ENCODE results near the gene CREB3L1. TPM values are rescaled to one million over a fixed set of nuclear protein-coding genes. Genes with fewer than 3 reads are reported as not detected.

The CREB3L1 gene
- total RNA-seq, 1 donor from 2014 or later: 6.1 TPM

DNA sequence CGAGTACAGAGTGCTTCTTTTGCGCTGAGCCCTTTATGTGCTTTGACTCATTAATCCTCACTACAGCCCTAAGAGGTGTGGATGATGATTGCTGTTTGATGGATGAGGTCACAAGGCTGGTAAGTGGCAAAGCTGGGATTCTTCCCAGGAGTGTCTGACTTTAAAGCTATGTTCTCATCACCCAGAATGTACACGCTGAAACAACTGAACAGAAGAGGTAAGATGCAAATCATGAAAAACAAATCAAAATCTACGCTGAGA lies 37.7 kb upstream of the CREB3L1 start:
- Mint-ChIP-seq H3K9me3 (ENCODE audit: unreplicated experiment) (peaks cover 4% of the 10 kb centered on the region), H3K27ac (ENCODE audit: unreplicated experiment) (peak overlapping the region; percentile 80), H3K36me3 (ENCODE audit: unreplicated experiment) (no peaks in the 10 kb centered on the region), H3K4me1 (ENCODE audit: low read depth, unreplicated experiment) (peaks cover 14% of the 10 kb centered on the region), H3K27me3 (ENCODE audit: unreplicated experiment) (peaks cover 14% of the 10 kb centered on the region), H3K4me3 (ENCODE audit: unreplicated experiment) (peak overlapping the region; percentile 76)
- no peak for TF ChIP-seq CTCF (IDR thresholded peaks at IDR 0.05; ENCODE audit: partially characterized antibody, unreplicated experiment)
- no peak for DNase-seq

- peaks cover 9% of the 10 kb centered on the region for H3K4me1 Mint-ChIP-seq (ENCODE audit: low read depth, unreplicated experiment)
- H3K9me3 Mint-ChIP-seq (ENCODE audit: unreplicated experiment): peaks cover 5% of the 10 kb centered on the region
- peaks cover 14% of the 10 kb centered on the region for H3K27me3 Mint-ChIP-seq (ENCODE audit: unreplicated experiment)
- H3K27ac Mint-ChIP-seq (ENCODE audit: unreplicated experiment): no peak overlapping the region
- TF ChIP-seq CTCF (IDR thresholded peaks at IDR 0.05; ENCODE audit: partially characterized antibody, unreplicated experiment): no peak
- no peak for DNase-seq
- no peaks in the 10 kb centered on the region for H3K36me3 Mint-ChIP-seq (ENCODE audit: unreplicated experiment)
- H3K4me3 Mint-ChIP-seq (ENCODE audit: unreplicated experiment): no peak overlapping the region
Measured at GRCh38 chr11:46240371-46240770, 37.1 kb upstream of the CREB3L1 start.

GRCh38 chr11:46240861-46241260 lies 36.6 kb upstream of the CREB3L1 start:
- peaks cover 9% of the 10 kb centered on the region for H3K4me1 Mint-ChIP-seq (ENCODE audit: low read depth, unreplicated experiment)

GRCh38 chr11:46242041-46242951 lies 35.2 kb upstream of the CREB3L1 start:
- no peak for TF ChIP-seq CTCF (IDR thresholded peaks at IDR 0.05; ENCODE audit: partially characterized antibody, unreplicated experiment)
- H3K4me3 Mint-ChIP-seq (ENCODE audit: unreplicated experiment): peak overlapping the region; percentile 88
- DNase-seq: no peak
- peaks cover 12% of the 10 kb centered on the region for H3K27me3 Mint-ChIP-seq (ENCODE audit: unreplicated experiment)
- peaks cover 5% of the 10 kb centered on the region for H3K9me3 Mint-ChIP-seq (ENCODE audit: unreplicated experiment)
- H3K27ac Mint-ChIP-seq (ENCODE audit: unreplicated experiment): peak overlapping the region; percentile 94
- no peaks in the 10 kb centered on the region for H3K36me3 Mint-ChIP-seq (ENCODE audit: unreplicated experiment)
- H3K4me1 Mint-ChIP-seq (ENCODE audit: low read depth, unreplicated experiment): peaks cover 9% of the 10 kb centered on the region

More at GRCh38 chr11:46240861-46241260, 36.6 kb upstream of the CREB3L1 start:
- H3K4me3 Mint-ChIP-seq (ENCODE audit: unreplicated experiment): no peak overlapping the region
- H3K27ac Mint-ChIP-seq (ENCODE audit: unreplicated experiment): no peak overlapping the region
- no peaks in the 10 kb centered on the region for H3K36me3 Mint-ChIP-seq (ENCODE audit: unreplicated experiment)
- peaks cover 5% of the 10 kb centered on the region for H3K9me3 Mint-ChIP-seq (ENCODE audit: unreplicated experiment)
- TF ChIP-seq CTCF (IDR thresholded peaks at IDR 0.05; ENCODE audit: partially characterized antibody, unreplicated experiment): no peak
- DNase-seq: no peak
- H3K27me3 Mint-ChIP-seq (ENCODE audit: unreplicated experiment): peaks cover 14% of the 10 kb centered on the region
